ENCODE results near the gene NOS3. TPM values are rescaled to one million over a fixed set of nuclear protein-coding genes. Genes with fewer than 3 reads are reported as not detected.

Gene NOS3
- total and polyA plus RNA-seq, 9 of the 15 experiments (the other 6 are each of a cell fraction or from before 2014, with no cell fraction given) = 1.1 to 121 (median 23.6) TPM

GRCh38 chr7:151010307-151011096, 19.7 kb downstream of the NOS3 start (continued):
- TF ChIP-seq IRF1 (CRISPR knock-in tag; IDR thresholded peaks at IDR 0.05; ENCODE audit: borderline replicate concordance) = no peak
- no peak for TF ChIP-seq PHB2 (IDR thresholded peaks at IDR 0.05; ENCODE audit: low read depth)
- TF ChIP-seq SRSF7 (optimal IDR thresholded peaks at IDR 0.05; ENCODE audit: low read depth, low read length) = no peak
- TF ChIP-seq ZNF23 (CRISPR knock-in tag; IDR thresholded peaks at IDR 0.05) = no peak
- TF ChIP-seq ZC3H8 (IDR thresholded peaks at IDR 0.05) = 0 out of 2 replicates have a peak, but pooled peaks have one; percentile 30
- TF ChIP-seq CBFA2T3 (IDR thresholded peaks at IDR 0.05) = no peak; the same call in 1 of the 2 replicates
- TF ChIP-seq XRCC5 (IDR thresholded peaks at IDR 0.05; ENCODE audit: low read depth, low read length) = 0 out of 2 replicates have a peak, but pooled peaks have one; percentile 33
- peak; percentile 27; the same call in 1 of the 2 replicates for TF ChIP-seq SREBF2 (CRISPR knock-in tag; IDR thresholded peaks at IDR 0.05)
- no peak for TF ChIP-seq MCM5 (IDR thresholded peaks at IDR 0.05; ENCODE audit: low read depth)
- TF ChIP-seq MEF2D (tag; conservative IDR thresholded peaks at IDR 0.05; ENCODE audit: low read depth) = no peak
- peak; percentile 47; the same call in 1 of the 2 replicates for TF ChIP-seq SMARCA4 (IDR thresholded peaks at IDR 0.05)
- TF ChIP-seq YBX1 (IDR thresholded peaks at IDR 0.05) = no peak
- TF ChIP-seq NFIX (CRISPR knock-in tag; IDR thresholded peaks at IDR 0.05; ENCODE audit: low read depth) = 0 out of 2 replicates have a peak, but pooled peaks have one; percentile 17
- TF ChIP-seq CHD7 (IDR thresholded peaks at IDR 0.05; ENCODE audit: low read depth, low read length) = no peak
- TF ChIP-seq RHOXF2B (CRISPR knock-in tag; conservative IDR thresholded peaks at IDR 0.05) = no peak
- TF ChIP-seq KDM2B (CRISPR knock-in tag; IDR thresholded peaks at IDR 0.05) = no peak
- 0 out of 2 replicates have a peak, but pooled peaks have one; percentile 50 for TF ChIP-seq HDAC2 (IDR thresholded peaks at IDR 0.05)
- TF ChIP-seq POLR3G (IDR thresholded peaks at IDR 0.05; ENCODE audit: extremely low read depth, insufficient read length, insufficient replicate concordance) = no peak
- no peak for TF ChIP-seq FOXJ2 (tag; IDR thresholded peaks at IDR 0.05)

Measured in K562 (cell line).